Activated naive CD8-positive, alpha-beta T cell treated with anti-CD3 and anti-CD28 coated beads for 36 hours (primary cell): Measurements from ENCODE around the gene DAAM1. TPM values are rescaled to one million over a fixed set of nuclear protein-coding genes. Genes with fewer than 3 reads are reported as not detected.

ENCODE experiments used
- DNase-seq: peaks from one replicate; pipeline ENCODE4 v3.0.0; 2021
- H3K27ac Mint-ChIP-seq: one replicate; pipeline ENCODE4 v1.8.0; 2022; ENCODE audit warnings: mild to moderate bottlenecking, moderate library complexity, mixed read lengths
- H3K27me3 Mint-ChIP-seq: one replicate; pipeline ENCODE4 v1.8.0; 2022; ENCODE audit warnings: mild to moderate bottlenecking, mixed read lengths
- H3K36me3 Mint-ChIP-seq: one replicate; pipeline ENCODE4 v1.8.0; 2021; ENCODE audit warnings: mild to moderate bottlenecking, mixed read lengths
- H3K4me1 Mint-ChIP-seq: one replicate; pipeline ENCODE4 v1.8.0; 2021; ENCODE audit warnings: mixed read lengths
- H3K4me3 Mint-ChIP-seq: one replicate; pipeline ENCODE4 v1.8.0; 2022; ENCODE audit warnings: mild to moderate bottlenecking, moderate library complexity, mixed read lengths
- H3K9me3 Mint-ChIP-seq: one replicate; pipeline ENCODE4 v1.8.0; 2022; ENCODE audit warnings: mixed read lengths
- total RNA-seq, 2 experiments: library from RNA; stranded (reverse); gene quantifications; one replicate each; pipeline ENCODE4 v1.2.3, GENCODE V29; 2021

Gene DAAM1
- total RNA-seq, 2 experiments from 2014 or later = 9.2 to 10.5 TPM

DNA sequence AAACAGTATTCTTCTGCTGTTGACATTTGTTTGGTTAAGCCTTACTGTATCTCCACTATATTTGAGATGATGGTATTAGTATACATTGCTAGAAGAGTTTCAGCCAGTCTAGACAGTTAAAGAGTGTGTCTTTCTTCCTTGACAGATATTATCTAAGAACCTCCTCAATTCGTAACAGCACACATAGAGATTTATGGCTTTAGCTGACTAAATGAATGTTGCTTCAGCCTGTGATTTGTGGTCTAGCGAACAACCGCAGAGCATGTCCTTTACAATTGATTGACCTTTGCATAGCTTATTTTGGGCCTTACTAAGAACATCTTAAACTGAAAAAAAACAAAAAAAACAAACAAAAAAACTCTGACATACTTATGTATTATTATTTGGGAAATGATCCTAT, 122.2 kb downstream of the DAAM1 start:
- no peak for DNase-seq
- Mint-ChIP-seq H3K27me3 (no peaks in the 10 kb centered on the region), H3K9me3 (no peaks in the 10 kb centered on the region), H3K4me1 (peaks cover 2% of the 10 kb centered on the region), H3K4me3 (no peak overlapping the region), H3K36me3 (no peaks in the 10 kb centered on the region), H3K27ac (no peak overlapping the region)

DNA sequence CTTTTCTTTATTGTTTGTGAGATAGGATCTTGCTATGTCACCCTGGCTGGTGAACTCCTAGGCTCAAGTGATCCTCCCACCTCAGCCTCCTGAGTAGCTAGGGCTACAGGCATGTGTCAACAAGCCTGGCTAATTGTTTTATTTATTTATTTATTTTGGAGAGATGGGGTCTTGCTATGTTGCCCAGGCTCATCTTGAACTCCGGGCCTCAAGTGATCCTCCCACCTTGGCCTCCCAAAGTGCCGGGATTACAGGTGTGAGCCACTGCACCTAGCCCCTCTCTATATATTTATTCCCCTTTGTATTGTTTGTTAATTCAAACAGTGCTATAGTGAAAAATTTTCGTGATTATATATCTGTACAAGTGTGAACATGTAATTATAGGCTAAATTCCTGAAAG, 123.3 kb downstream of the DAAM1 start:
- DNase-seq = no peak
- H3K27me3 Mint-ChIP-seq = no peaks in the 10 kb centered on the region
- no peak overlapping the region for H3K4me3 Mint-ChIP-seq
- no peak overlapping the region for H3K27ac Mint-ChIP-seq
- H3K9me3 Mint-ChIP-seq = no peaks in the 10 kb centered on the region
- peaks cover 1% of the 10 kb centered on the region for H3K4me1 Mint-ChIP-seq
- H3K36me3 Mint-ChIP-seq = no peaks in the 10 kb centered on the region

DNA sequence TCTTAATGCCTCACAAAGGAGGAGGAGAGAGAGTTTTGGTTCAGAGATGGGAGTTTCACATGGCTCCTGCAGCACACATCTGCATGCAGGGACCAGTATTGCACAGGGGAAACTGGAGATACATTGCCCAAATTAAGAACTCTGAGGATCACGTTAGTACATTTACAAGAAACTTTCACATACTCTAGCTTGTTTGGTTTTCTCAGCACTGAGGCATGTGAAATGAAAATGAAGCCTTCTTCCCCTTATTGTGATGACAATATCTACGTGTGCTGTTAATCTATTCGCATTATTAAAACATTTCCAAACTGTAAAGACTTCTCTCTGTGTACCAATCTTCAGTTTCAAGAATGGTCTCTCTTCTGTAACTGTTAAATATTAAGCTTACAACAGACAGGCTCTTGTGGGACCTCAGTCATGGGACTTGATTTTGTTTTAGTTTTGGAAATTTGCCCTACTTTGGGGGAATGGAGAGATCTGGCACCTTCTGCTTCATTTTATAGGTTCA, 124.7 kb downstream of the DAAM1 start:
- Mint-ChIP-seq H3K27ac (no peak overlapping the region), H3K27me3 (no peaks in the 10 kb centered on the region), H3K36me3 (no peaks in the 10 kb centered on the region), H3K9me3 (no peaks in the 10 kb centered on the region), H3K4me3 (no peak overlapping the region), H3K4me1 (no peaks in the 10 kb centered on the region)
- no peak for DNase-seq

DNA sequence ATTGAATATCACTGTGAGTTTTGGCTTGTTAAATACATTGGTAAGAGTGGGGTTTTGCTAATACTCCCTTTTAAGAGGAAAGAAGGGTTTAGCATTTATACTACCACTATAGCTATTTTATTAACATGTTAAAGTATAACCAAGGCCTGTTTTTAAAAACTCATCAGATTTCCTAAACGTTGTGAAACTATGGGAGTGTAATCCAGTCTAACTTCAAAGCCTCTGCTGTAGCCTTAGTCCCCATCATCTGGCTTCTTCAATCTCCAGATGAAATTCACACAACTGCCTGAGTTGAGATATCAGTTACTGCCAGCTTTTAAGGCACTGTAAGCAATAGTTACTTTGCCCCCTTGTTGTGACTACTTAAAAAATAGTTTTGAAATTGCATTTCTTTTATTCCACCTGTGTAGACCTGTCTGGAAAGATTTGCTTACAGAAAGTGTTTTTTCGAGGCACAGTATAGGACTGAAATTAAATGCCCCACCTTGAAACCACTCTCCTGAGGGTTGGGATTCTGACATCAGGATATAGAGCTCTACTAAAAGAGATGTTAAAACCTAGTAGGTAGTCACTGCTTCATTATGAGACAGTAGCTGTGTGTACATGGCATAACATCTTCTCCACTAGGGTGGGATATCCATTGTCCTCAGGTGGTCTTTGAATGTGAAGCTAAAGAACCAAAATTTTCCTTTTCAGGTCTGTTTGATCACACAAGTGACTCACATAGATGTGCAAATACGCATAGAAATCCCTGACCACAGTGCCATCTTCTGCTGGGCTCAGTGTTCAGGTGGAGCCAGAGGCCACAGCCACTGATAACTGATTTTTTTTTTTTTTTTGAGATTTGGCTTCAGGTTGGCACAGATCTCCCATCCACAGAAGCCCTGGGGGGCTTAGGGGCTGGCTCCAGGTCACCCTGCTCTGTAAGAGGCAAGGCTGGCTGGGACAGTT, 125.5 kb downstream of the DAAM1 start:
- no peak for DNase-seq
- Mint-ChIP-seq H3K9me3 (no peaks in the 10 kb centered on the region), H3K27ac (no peak overlapping the region), H3K27me3 (no peaks in the 10 kb centered on the region), H3K4me1 (no peaks in the 10 kb centered on the region), H3K36me3 (no peaks in the 10 kb centered on the region), H3K4me3 (no peak overlapping the region)

DNA sequence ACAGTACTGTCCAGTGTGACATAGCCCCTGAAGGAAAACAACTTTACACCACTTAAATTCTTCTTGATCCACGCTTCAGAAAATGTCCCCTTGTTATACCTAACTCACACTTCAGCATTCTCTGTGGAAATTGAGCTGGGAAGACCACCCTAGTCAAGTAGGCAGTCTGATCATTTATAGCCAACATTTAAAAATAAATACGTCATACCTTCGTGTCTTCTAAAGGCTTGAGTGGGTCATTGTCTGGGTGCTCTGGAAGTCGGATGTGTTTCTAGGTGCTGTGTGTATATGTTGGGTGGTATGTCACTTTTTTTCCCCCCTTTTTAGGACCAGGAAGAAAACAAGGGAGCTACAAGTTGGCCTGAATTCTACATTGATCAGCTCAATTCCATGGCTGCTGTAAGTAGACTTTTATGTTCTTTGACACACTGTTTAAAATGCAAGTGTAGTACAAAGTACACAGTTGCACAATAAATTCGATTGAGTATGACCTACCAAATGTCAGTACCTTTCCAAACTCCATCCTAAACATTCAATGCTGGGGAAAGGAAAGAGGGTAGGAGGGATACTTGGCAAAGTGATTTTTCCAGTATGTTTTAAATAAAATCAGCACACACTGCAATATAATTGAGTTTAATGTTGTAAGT, 126.6 kb downstream of the DAAM1 start:
- no peak overlapping the region for H3K4me3 Mint-ChIP-seq
- no peak for DNase-seq
- H3K9me3 Mint-ChIP-seq = no peaks in the 10 kb centered on the region
- no peaks in the 10 kb centered on the region for H3K36me3 Mint-ChIP-seq
- H3K4me1 Mint-ChIP-seq = no peaks in the 10 kb centered on the region
- H3K27ac Mint-ChIP-seq = no peak overlapping the region
- no peaks in the 10 kb centered on the region for H3K27me3 Mint-ChIP-seq

DNA sequence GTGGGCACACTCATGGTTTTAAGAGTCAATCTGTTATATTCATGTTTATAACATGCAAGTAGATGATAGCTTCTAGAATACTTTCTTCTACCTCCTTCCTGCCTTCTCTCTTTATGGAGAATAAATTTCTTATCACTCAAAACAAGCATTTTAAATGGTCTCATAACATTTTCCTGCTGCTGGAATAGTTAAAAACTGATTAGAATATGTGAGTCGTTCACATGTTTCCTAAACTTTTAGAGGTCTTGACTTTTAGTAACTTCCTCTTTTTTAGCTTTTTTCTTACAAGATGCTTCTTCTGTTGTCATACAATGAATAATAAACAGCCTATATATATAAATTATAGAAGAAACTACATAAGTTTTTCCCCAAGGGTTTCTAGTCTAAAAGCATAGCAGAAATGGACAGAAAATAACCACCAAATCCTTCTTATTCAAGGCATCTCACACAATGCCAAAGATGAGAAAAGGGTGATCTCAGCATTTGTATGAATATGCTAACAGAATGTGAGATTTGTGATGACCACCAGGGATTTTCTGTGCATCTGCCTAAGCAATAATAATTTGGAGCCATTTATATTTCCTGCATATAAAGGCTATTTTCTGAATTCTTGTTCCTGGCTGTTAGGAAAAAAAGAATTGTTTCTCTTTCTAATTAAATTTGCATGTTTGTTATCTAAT, 127.8 kb downstream of the DAAM1 start:
- Mint-ChIP-seq H3K4me1 (peaks cover 4% of the 10 kb centered on the region), H3K4me3 (no peak overlapping the region), H3K36me3 (no peaks in the 10 kb centered on the region), H3K27me3 (no peaks in the 10 kb centered on the region), H3K9me3 (no peaks in the 10 kb centered on the region), H3K27ac (no peak overlapping the region)
- no peak for DNase-seq

DNA sequence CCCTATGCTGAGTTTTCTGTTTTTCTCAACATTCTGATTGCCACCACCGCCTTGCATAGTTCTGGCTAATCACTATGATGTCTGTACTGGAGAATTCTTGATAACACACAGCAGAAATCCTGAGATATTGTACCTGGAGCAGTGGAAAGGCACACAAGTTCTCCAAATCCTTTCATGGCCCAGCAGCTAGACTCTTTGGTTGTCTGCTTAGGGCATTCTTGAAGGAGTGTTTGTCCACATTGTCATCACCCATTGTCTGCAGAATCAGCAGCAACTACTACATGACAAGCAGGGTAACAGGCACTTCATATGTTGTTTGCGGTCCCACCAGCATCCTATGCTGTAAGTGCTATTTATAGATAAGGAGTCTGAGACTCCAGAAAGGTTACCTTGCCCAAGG, 128.9 kb downstream of the DAAM1 start:
- Mint-ChIP-seq H3K4me1 (peaks cover 8% of the 10 kb centered on the region), H3K27me3 (no peaks in the 10 kb centered on the region), H3K36me3 (no peaks in the 10 kb centered on the region), H3K4me3 (no peak overlapping the region), H3K9me3 (no peaks in the 10 kb centered on the region), H3K27ac (no peak overlapping the region)
- DNase-seq = no peak

DNA sequence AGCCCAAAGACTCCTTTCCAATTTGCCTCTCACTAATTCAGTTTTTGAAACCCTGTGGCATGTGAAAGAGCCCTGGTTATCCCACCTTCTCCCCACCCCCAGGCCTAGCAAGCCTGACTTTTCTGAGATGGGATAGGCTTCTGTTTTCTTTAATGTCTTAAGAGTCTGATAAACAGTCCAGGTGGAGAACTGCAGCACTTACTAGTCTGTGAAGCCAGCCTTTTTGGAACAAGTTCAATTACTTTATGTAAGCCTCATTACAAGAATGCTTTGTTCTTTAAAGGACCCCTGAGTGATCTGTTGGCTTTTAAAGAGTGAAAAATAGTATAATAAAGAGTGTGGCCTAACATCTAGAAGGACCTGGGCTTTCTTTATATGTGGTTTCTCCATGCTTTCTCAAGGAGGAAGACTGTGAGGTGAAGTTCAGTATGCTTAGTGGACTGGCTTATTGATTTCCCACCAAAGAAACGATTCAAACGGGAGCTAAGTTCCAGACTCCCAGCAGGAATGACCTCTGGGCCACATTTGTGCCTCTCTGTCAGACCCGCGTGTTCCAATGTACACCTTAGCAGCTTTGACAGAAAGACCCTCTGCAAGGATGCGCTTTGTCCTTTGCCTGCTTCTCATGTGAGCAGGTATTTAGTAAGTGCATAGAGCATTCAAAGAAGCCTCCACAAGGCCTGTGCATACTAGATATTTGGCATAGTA, 129.5 kb downstream of the DAAM1 start:
- H3K27ac Mint-ChIP-seq = no peak overlapping the region
- no peaks in the 10 kb centered on the region for H3K9me3 Mint-ChIP-seq
- no peaks in the 10 kb centered on the region for H3K36me3 Mint-ChIP-seq
- H3K27me3 Mint-ChIP-seq = no peaks in the 10 kb centered on the region
- no peak overlapping the region for H3K4me3 Mint-ChIP-seq
- H3K4me1 Mint-ChIP-seq = peaks cover 8% of the 10 kb centered on the region
- no peak for DNase-seq

DNA sequence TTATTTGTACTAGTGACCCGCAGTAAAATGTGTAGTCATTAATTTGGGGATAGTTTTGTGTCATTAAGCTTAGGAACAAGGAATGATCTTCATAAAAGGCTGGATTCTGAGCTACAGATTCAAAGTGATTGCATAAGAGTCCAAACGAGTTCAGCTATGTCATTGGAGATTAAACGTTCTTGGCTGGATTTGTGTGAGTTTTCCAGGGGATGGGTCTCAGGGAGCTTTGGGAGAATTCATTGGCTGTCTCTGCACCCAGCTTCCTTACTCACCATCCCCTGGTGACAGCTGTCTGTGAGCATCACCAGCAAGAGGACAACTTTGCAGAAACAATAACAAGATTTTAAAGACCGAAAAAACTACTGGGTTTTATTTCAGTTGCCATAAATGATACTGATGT, 130.4 kb downstream of the DAAM1 start:
- no peaks in the 10 kb centered on the region for H3K27me3 Mint-ChIP-seq
- H3K4me3 Mint-ChIP-seq = no peak overlapping the region
- DNase-seq = no peak
- H3K27ac Mint-ChIP-seq = no peak overlapping the region
- H3K36me3 Mint-ChIP-seq = no peaks in the 10 kb centered on the region
- H3K4me1 Mint-ChIP-seq = peaks cover 8% of the 10 kb centered on the region
- no peaks in the 10 kb centered on the region for H3K9me3 Mint-ChIP-seq

DNA sequence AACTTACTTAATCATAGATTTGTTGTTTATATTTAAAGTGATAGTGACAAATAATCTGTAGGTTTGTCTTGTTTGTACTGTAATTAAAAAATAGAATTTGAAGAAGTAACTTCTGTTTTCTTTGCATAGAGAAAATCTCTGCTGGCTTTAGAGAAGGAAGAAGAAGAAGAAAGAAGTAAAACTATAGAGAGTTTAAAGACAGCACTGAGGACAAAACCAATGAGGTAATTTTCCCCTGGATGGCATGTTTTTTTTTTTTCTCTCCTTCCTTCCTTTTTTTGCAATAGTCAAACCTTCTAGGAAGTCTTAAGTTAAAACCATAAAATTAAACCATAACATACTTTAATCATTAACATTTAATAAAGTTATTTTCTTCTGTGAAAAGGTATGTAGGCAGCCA, 131.9 kb downstream of the DAAM1 start:
- H3K4me1 Mint-ChIP-seq = peaks cover 8% of the 10 kb centered on the region
- no peaks in the 10 kb centered on the region for H3K9me3 Mint-ChIP-seq
- H3K36me3 Mint-ChIP-seq = no peaks in the 10 kb centered on the region
- no peak overlapping the region for H3K27ac Mint-ChIP-seq
- DNase-seq = no peak
- H3K4me3 Mint-ChIP-seq = no peak overlapping the region
- H3K27me3 Mint-ChIP-seq = no peaks in the 10 kb centered on the region

DNA sequence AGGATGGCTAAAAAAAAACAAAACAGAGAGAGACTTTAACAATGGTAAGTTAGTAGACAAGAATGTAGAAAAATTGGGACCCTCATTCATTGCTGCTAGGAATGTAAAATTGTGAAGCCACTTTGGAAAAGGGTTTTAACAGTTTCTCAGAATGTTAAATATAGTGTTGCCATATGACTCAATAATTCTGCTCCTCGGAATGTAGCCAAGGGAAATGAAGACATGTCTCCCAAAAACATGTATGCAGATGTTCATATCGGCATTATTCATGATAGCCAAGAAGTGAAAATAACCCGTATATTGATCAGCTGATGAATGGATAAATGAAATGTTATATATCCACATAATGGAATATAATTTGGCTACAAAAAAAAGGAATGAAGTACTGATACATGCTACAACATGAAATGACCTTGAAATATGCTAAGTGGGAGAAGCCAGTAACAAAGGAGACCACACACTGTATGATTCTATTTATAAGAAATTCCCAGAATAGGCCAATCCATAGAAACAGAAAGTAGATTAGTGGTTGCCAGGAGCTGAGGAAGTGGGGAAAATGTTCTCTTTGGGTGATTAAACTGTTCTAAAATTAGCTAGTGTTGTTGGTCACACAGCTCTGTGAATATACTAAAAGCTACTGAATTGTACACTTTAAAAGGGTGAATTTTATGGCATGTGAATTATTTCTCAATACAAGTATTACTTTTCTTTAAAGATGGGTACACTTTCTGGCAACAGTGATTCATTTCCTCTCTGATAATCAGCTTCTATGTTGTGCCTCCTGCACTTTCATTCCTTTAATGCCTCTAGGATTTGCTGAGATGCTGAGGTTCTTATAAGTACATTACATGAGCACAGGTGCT, 132.5 kb downstream of the DAAM1 start:
- Mint-ChIP-seq H3K9me3 (no peaks in the 10 kb centered on the region), H3K4me3 (no peak overlapping the region), H3K36me3 (no peaks in the 10 kb centered on the region), H3K27ac (no peak overlapping the region), H3K27me3 (no peaks in the 10 kb centered on the region), H3K4me1 (peaks cover 8% of the 10 kb centered on the region)
- DNase-seq = no peak

DNA sequence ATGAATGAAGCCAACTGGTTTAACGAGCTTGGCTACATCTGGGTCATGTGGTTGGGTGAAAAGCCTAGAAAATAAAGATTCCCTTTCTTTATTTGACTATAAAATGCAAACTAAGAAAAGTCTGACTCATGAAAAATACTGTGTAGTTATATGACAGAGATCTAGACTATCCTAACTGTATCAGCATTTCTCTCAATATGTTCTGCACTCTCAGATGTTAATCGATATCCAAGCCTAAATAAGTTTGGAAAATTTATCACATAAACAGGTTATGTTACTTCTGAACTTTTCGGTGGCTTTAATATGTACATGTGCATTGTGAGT, 133.1 kb downstream of the DAAM1 start:
- no peak overlapping the region for H3K27ac Mint-ChIP-seq
- no peaks in the 10 kb centered on the region for H3K9me3 Mint-ChIP-seq
- H3K27me3 Mint-ChIP-seq = no peaks in the 10 kb centered on the region

DNA sequence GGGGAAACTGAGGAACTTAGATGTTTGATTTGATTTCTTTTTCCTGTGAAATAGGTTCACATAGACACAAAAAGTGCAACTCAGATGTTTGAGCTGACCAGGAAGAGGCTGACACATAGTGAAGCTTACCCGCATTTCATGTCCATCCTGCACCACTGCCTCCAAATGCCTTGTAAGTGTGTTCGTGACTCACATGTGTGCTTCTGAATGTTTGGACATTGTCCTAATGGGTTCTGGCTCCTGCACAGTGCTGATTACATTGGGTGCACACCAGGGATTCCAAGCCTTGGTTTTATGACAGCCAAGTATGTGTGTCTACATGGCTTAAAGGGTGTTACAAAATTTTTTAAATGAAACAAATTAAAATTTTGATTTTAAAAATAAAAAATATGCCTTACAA, 137.4 kb downstream of the DAAM1 start:
- no peaks in the 10 kb centered on the region for H3K9me3 Mint-ChIP-seq
- DNase-seq = no peak
- H3K4me1 Mint-ChIP-seq = peaks cover 10% of the 10 kb centered on the region
- H3K27ac Mint-ChIP-seq = no peak overlapping the region
- H3K36me3 Mint-ChIP-seq = peaks cover 5% of the 10 kb centered on the region
- H3K27me3 Mint-ChIP-seq = no peaks in the 10 kb centered on the region
- H3K4me3 Mint-ChIP-seq = no peak overlapping the region

More for the DNA sequence above, 133.1 kb downstream of the DAAM1 start:
- H3K4me3 Mint-ChIP-seq = no peak overlapping the region
- peaks cover 1% of the 10 kb centered on the region for H3K36me3 Mint-ChIP-seq
- no peak for DNase-seq
- H3K4me1 Mint-ChIP-seq = peaks cover 8% of the 10 kb centered on the region

DNA sequence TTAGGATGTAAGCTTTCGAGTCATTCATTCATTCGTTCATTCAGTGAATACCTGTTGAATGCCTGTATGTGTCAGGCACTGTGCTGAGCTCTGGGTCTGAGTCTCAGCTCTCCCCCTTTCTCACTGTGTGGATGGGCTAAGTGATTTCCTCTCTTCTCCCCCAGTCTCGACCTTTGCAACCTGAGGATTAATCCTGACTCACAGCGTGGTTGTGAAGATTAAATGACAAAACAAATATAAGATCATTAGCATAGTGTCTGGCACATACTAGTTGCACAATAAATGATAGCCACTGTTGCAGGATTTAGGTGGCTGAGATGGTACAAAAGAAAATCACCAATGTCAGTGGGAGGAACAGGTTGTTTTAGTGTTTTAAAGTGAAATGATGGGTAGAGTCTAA, 140.0 kb downstream of the DAAM1 start:
- no peak overlapping the region for H3K27ac Mint-ChIP-seq
- no peak overlapping the region for H3K4me3 Mint-ChIP-seq
- H3K36me3 Mint-ChIP-seq = peaks cover 15% of the 10 kb centered on the region
- H3K4me1 Mint-ChIP-seq = peaks cover 2% of the 10 kb centered on the region
- H3K27me3 Mint-ChIP-seq = no peaks in the 10 kb centered on the region
- DNase-seq = no peak
- no peaks in the 10 kb centered on the region for H3K9me3 Mint-ChIP-seq
